ENCODE data around the gene MUC13.

The MUC13 gene

GRCh38 chr3:124941771-124942170 is 7.2 kb upstream of the MUC13 start:
- no peak for DNase-seq

GRCh38 chr3:124939661-124940060 is 5.1 kb upstream of the MUC13 start:
- DNase-seq = no peak

- DNase-seq = no peak
Measured at GRCh38 chr3:124938896-124939295, 4.3 kb upstream of the MUC13 start.

- no peak for DNase-seq
Measured at GRCh38 chr3:124937049-124937448, 2.5 kb upstream of the MUC13 start.

GRCh38 chr3:124935794-124936542 is 1.4 kb upstream of the MUC13 start:
- no peak for DNase-seq

- no peak for DNase-seq
Measured at GRCh38 chr3:124935264-124935663, 713 bp upstream of the MUC13 start.

GRCh38 chr3:124928333-124929202 is 6.0 kb downstream of the MUC13 start:
- peak; percentile 9 for DNase-seq

GRCh38 chr3:124927574-124928045 is 6.9 kb downstream of the MUC13 start:
- no peak for DNase-seq

- DNase-seq = no peak
Measured at GRCh38 chr3:124926426-124927101, 8.0 kb downstream of the MUC13 start.

GRCh38 chr3:124924741-124925140 is 9.8 kb downstream of the MUC13 start:
- DNase-seq = no peak

GRCh38 chr3:124923833-124924232 is 10.7 kb downstream of the MUC13 start:
- DNase-seq = no peak

GRCh38 chr3:124920718-124921117 is 13.8 kb downstream of the MUC13 start:
- no peak for DNase-seq

- no peak for DNase-seq
Measured at GRCh38 chr3:124919756-124920155, 14.8 kb downstream of the MUC13 start.

GRCh38 chr3:124918524-124918923 is 16.0 kb downstream of the MUC13 start:
- DNase-seq = no peak

GRCh38 chr3:124916837-124917409 is 17.6 kb downstream of the MUC13 start:
- no peak for DNase-seq

- no peak for DNase-seq
Measured at GRCh38 chr3:124915254-124915653, 19.3 kb downstream of the MUC13 start.

GRCh38 chr3:124907957-124908356 is 26.6 kb downstream of the MUC13 start:
- DNase-seq = no peak

GRCh38 chr3:124904835-124905492 is 29.6 kb downstream of the MUC13 start:
- no peak for DNase-seq

- DNase-seq = no peak
Measured at GRCh38 chr3:124903896-124904834, 30.4 kb downstream of the MUC13 start.

GRCh38 chr3:124896824-124897526 is 37.6 kb downstream of the MUC13 start:
- no peak for DNase-seq

- no peak for DNase-seq
Measured at GRCh38 chr3:124895756-124896155, 38.8 kb downstream of the MUC13 start.
